ENCODE data around the gene RAP1GAP. TPM values are rescaled to one million over a fixed set of nuclear protein-coding genes. Genes with fewer than 3 reads are reported as not detected.
A peak's percentile ranks its signal among the peaks of the same experiment; 100 is the strongest.

The RAP1GAP gene
- total RNA-seq, 1 donor from 2014 or later = 1.1 TPM

GRCh38 chr1:21594935-21595897, 73.9 kb downstream of the RAP1GAP start:
- Histone ChIP-seq H3K4me3 (ENCODE audit: low read depth, low read length) (no peak overlapping the region), H3K36me3 (ENCODE audit: control insufficient read depth, insufficient read depth, low read length) (no peaks in the 10 kb centered on the region), H3K27me3 (ENCODE audit: control insufficient read depth, insufficient read depth, low read length) (no peaks in the 10 kb centered on the region)
- TF ChIP-seq, protein P1, sequence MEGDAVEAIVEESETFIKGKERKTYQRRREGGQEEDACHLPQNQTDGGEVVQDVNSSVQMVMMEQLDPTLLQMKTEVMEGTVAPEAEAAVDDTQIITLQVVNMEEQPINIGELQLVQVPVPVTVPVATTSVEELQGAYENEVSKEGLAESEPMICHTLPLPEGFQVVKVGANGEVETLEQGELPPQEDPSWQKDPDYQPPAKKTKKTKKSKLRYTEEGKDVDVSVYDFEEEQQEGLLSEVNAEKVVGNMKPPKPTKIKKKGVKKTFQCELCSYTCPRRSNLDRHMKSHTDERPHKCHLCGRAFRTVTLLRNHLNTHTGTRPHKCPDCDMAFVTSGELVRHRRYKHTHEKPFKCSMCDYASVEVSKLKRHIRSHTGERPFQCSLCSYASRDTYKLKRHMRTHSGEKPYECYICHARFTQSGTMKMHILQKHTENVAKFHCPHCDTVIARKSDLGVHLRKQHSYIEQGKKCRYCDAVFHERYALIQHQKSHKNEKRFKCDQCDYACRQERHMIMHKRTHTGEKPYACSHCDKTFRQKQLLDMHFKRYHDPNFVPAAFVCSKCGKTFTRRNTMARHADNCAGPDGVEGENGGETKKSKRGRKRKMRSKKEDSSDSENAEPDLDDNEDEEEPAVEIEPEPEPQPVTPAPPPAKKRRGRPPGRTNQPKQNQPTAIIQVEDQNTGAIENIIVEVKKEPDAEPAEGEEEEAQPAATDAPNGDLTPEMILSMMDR (IDR thresholded peaks at IDR 0.05; ENCODE audit: insufficient read depth, low read length, severe bottlenecking) = peak; percentile 61
- no peak for FAIRE-seq
- no peak for DNase-seq (ENCODE audit: low read depth)

DNA sequence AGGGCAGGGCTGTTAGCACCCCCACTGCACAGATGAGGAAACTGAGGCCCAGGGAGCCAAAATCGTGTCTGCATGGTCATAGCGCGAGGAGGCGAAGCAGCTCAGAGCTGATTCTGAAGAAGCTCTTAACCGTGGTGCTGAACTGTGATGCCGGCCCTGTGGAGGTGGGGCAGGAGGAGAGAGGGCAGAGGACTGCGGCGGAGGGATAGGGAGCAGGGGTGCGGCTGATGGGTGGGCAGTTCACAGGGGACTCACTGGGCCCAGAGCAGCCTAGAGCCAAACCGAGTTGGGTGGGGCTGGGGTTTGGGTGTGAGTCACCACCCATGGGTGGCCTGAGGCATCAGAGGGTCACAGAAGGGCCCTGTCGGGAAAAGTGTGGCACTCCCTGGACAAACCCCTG, 74.7 kb downstream of the RAP1GAP start:
- peak; percentile 18 for FAIRE-seq
- no peak overlapping the region for H3K4me3 ChIP-seq (ENCODE audit: low read depth, low read length)
- peak; percentile 21 for DNase-seq (ENCODE audit: low read depth)
- H3K27me3 ChIP-seq (ENCODE audit: control insufficient read depth, insufficient read depth, low read length) = no peaks in the 10 kb centered on the region
- TF ChIP-seq, protein P1 (IDR thresholded peaks at IDR 0.05; ENCODE audit: insufficient read depth, low read length, severe bottlenecking) = no peak
- H3K36me3 ChIP-seq (ENCODE audit: control insufficient read depth, insufficient read depth, low read length) = no peaks in the 10 kb centered on the region

DNA sequence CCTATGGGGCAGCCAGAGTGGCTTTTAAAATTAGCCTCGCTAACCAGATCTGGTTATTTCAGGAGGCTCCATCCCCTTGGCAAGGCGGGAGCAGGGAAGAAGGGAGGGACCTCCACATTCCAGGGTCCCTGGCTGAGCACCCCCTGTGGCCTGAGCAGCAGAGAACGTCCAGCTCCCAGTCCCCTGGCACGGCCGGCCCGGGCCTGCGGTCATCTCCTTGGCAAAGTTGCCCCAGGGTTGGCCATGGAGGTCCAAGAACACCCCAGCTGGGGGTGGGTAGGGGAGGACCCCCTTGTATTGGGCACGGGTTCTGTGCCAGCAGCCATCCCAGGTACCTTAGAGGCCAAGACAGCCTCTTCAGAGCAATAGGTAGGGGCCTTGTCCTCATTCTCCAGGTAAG, 75.9 kb downstream of the RAP1GAP start:
- no peak for FAIRE-seq
- no peaks in the 10 kb centered on the region for H3K36me3 ChIP-seq (ENCODE audit: control insufficient read depth, insufficient read depth, low read length)
- TF ChIP-seq, protein P1 (IDR thresholded peaks at IDR 0.05; ENCODE audit: insufficient read depth, low read length, severe bottlenecking) = no peak

DNA sequence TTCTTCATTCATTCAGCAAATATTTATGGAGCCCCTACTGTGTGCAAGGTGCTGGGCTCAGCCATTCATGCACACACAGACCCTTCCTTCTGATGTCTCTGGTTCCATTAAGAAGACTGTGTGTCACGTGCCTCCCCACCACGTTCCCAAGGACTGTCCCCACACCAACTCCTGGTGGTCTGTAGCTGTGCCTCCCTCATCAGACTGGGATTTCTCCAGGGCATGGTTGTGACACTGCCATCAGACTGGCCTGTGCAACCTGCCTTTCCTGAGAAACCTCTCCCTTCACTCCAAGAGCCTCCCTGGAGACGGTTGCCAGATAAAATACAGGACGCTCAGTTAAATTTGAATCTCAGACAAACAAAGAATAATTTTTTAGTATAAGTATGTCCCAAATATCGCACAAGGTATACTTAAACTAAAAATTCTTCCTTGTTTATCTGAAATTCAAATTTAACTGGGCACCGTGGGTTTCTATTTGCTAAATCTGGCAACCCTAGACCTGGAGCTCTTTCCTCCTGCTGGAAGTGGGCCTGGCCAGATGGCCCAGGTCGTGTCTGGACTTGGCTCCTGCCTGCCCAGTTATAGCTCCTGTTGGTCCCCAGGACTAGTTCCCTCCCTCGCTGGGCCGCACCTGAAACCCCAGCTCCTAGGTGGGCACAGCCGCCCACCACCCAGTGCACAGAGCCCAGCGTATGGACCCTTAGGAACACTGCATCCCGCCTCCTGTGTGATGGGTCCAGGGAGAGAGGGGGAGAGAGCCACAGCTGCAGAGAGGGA, 76.9 kb downstream of the RAP1GAP start:
- FAIRE-seq (no peak), DNase-seq (ENCODE audit: low read depth) (peak; percentile 31)
- Histone ChIP-seq H3K27me3 (ENCODE audit: control insufficient read depth, insufficient read depth, low read length) (no peaks in the 10 kb centered on the region), H3K4me3 (ENCODE audit: low read depth, low read length) (no peak overlapping the region), H3K36me3 (ENCODE audit: control insufficient read depth, insufficient read depth, low read length) (no peaks in the 10 kb centered on the region)
- TF ChIP-seq, protein P1 (IDR thresholded peaks at IDR 0.05; ENCODE audit: insufficient read depth, low read length, severe bottlenecking) = no peak

More for the DNA sequence above, 75.9 kb downstream of the RAP1GAP start:
- no peak for DNase-seq (ENCODE audit: low read depth)
- Histone ChIP-seq H3K27me3 (ENCODE audit: control insufficient read depth, insufficient read depth, low read length) (no peaks in the 10 kb centered on the region), H3K4me3 (ENCODE audit: low read depth, low read length) (no peak overlapping the region)

DNA sequence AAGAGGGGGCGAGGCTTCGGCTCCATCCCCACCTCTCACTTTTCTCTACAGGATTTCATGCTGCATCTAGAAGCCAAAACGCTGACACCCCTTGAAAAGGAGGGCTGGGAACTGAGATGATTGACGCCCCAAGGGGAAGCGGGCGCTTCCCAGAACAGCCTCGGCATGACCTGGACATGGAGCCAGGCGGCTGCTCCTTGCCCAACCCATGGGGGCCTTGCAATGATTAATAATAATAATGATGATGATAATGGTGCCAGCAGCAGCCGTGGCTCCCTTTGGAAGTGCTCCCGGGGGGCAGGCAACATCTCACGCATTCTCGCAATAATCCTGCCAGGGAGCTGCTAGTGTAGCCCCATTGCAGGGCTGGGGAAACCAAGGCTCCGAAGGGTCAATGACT, 78.2 kb downstream of the RAP1GAP start:
- Histone ChIP-seq H3K27me3 (ENCODE audit: control insufficient read depth, insufficient read depth, low read length) (no peaks in the 10 kb centered on the region), H3K4me3 (ENCODE audit: low read depth, low read length) (no peak overlapping the region), H3K36me3 (ENCODE audit: control insufficient read depth, insufficient read depth, low read length) (no peaks in the 10 kb centered on the region)
- FAIRE-seq (no peak), DNase-seq (ENCODE audit: low read depth) (no peak)
- TF ChIP-seq, protein P1 (IDR thresholded peaks at IDR 0.05; ENCODE audit: insufficient read depth, low read length, severe bottlenecking) = no peak
